Liver (tissue), 9 donors: Measurements from ENCODE around the gene CD8A. TPM values are rescaled to one million over a fixed set of nuclear protein-coding genes. Genes with fewer than 3 reads are reported as not detected.
A peak's percentile ranks its signal among the peaks of the same experiment; 100 is the strongest.

Experiments used
- DNase-seq: peaks from one replicate; pipeline ENCODE4 v3.0.0-alpha.2; 2017; ENCODE audit warnings: low spot score
- H3K27ac ChIP-seq, 2 donors: one replicate each; pipeline ENCODE4 v1.7.0; 2013; ENCODE audit warnings: inconsistent platforms in 2 of 2, low read length in 2 of 2, control low read depth in 1 of 2, low read depth in 1 of 2, mild to moderate bottlenecking in 1 of 2
- H3K27me3 ChIP-seq, 4 donors: one replicate each; pipeline versions ENCODE4 v1.6.1 to v1.7.0; 2013; ENCODE audit warnings: low read length in 3 of 4, inconsistent platforms in 1 of 4, mild to moderate bottlenecking in 1 of 4, moderate library complexity in 1 of 4; ENCODE audit not compliant: control insufficient read depth in 4 of 4, insufficient read depth in 4 of 4
- H3K36me3 ChIP-seq, 4 donors: one replicate each; pipeline versions ENCODE4 v1.6.1 to v1.7.0; 2013; ENCODE audit warnings: low read length in 3 of 4, mild to moderate bottlenecking in 3 of 4, low read depth in 1 of 4, moderate library complexity in 1 of 4; ENCODE audit not compliant: control insufficient read depth in 4 of 4, insufficient read depth in 3 of 4
- H3K4me1 ChIP-seq, 4 donors: one replicate each; pipeline versions ENCODE4 v1.6.1 to v1.7.0; 2013; ENCODE audit warnings: low read length in 3 of 4, mild to moderate bottlenecking in 3 of 4, moderate library complexity in 1 of 4; ENCODE audit not compliant: control insufficient read depth in 4 of 4, insufficient read depth in 4 of 4
- H3K4me3 ChIP-seq, 3 donors: one replicate each; pipeline versions ENCODE4 v1.6.1 to v1.7.0; 2013; ENCODE audit warnings: low read length in 3 of 3, control low read depth in 1 of 3, low read depth in 1 of 3, mild to moderate bottlenecking in 1 of 3
- H3K9ac ChIP-seq, 2 donors: one replicate each; pipeline ENCODE4 v1.7.0; 2013; ENCODE audit warnings: low read length in 2 of 2, mild to moderate bottlenecking in 2 of 2, moderate library complexity in 2 of 2, control low read depth in 1 of 2, low read depth in 1 of 2
- H3K9me3 ChIP-seq, 4 donors: one replicate each; pipeline versions ENCODE4 v1.6.1 to v1.7.0; 2013; ENCODE audit warnings: low read length in 3 of 4; ENCODE audit not compliant: control insufficient read depth in 4 of 4
- EGR1 ChIP-seq, 2 donors: IDR thresholded peaks; 2 replicates each; pipeline ENCODE4 v1.6.1; 2016 to 2018; ENCODE audit warnings: antibody characterized with exemption in 2 of 2, low read depth in 2 of 2
- FOXA1 ChIP-seq: IDR thresholded peaks from 2 replicates; pipeline ENCODE4 v1.6.1; 2016; ENCODE audit warnings: antibody characterized with exemption
- FOXA2 ChIP-seq: IDR thresholded peaks from 2 replicates; pipeline ENCODE4 v1.6.1; 2016; ENCODE audit warnings: antibody characterized with exemption
- HNF4A ChIP-seq, 2 donors: conservative IDR thresholded peaks; 2 replicates each; pipeline ENCODE4 v1.6.1; 2016; ENCODE audit warnings: antibody characterized with exemption in 2 of 2, mild to moderate bottlenecking in 2 of 2
- HNF4G ChIP-seq: IDR thresholded peaks from 2 replicates; pipeline ENCODE4 v1.6.1; 2016; ENCODE audit warnings: antibody characterized with exemption
- JUND ChIP-seq, 2 donors: IDR thresholded peaks; 2 replicates each; pipeline ENCODE4 v1.6.1; 2016; ENCODE audit warnings: antibody characterized with exemption in 2 of 2
- NR2F2 ChIP-seq: IDR thresholded peaks from 2 replicates; pipeline ENCODE4 v1.6.1; 2016; ENCODE audit warnings: antibody characterized with exemption
- RAD21 ChIP-seq, 2 donors: IDR thresholded peaks; 2 replicates each; pipeline ENCODE4 v1.6.1; 2016; ENCODE audit warnings: antibody characterized with exemption in 2 of 2, mild to moderate bottlenecking in 2 of 2
- RXRA ChIP-seq, 2 donors: IDR thresholded peaks; 2 replicates each; pipeline ENCODE4 v1.6.1; 2017 to 2018; ENCODE audit warnings: antibody characterized with exemption in 2 of 2, mild to moderate bottlenecking in 1 of 2
- SP1 ChIP-seq: IDR thresholded peaks from 2 replicates; pipeline ENCODE4 v1.6.1; 2018; ENCODE audit warnings: antibody characterized with exemption, mild to moderate bottlenecking
- TAF1 ChIP-seq: conservative IDR thresholded peaks from 2 replicates; pipeline ENCODE4 v1.6.1; 2016; ENCODE audit warnings: antibody characterized with exemption, mild to moderate bottlenecking
- YY1 ChIP-seq: IDR thresholded peaks from 2 replicates; pipeline ENCODE4 v1.6.1; 2016; ENCODE audit warnings: antibody characterized with exemption, mild to moderate bottlenecking
- WGBS: extraction: QIAGEN DNeasy Blood & Tissue Kit; methylation state at CpG from one replicate; pipeline ENCODE4 v1.1.7; 2013; 5-methylcytosine and 5-hydroxymethylcytosine counted together
- polyA plus RNA-seq, 2 donors: library from polyadenylated mRNA; stranded (reverse) in 1 of 2; unstranded in 1 of 2; fragments of 200-250 nt in 1 of 2; fragments of >200 nt in 1 of 2; fragmentation: Nextera tagmentation in 1 of 2; extraction: Ambion mirVana in 1 of 2; gene quantifications; one replicate each; pipeline versions ENCODE4 v1.2.1 to v1.2.3, GENCODE V29; 2013 to 2015
- total RNA-seq, 2 donors: library from RNA; depleted of rRNA; stranded (reverse); fragments of >200 nt; gene quantifications; one replicate each; pipeline ENCODE4 v1.2.3, GENCODE V29; 2014
- TF ChIP-seq, protein P1 (sequence below): IDR thresholded peaks from 2 replicates; pipeline ENCODE4 v1.6.1; 2016; ENCODE audit warnings: antibody characterized with exemption
- TF ChIP-seq, protein P2 (sequence below): IDR thresholded peaks from 2 replicates; pipeline ENCODE4 v1.6.1; 2016; ENCODE audit warnings: antibody characterized with exemption
- TF ChIP-seq, protein P3 (sequence below): IDR thresholded peaks from 2 replicates; pipeline ENCODE4 v1.6.1; 2016; ENCODE audit warnings: antibody characterized with exemption
- TF ChIP-seq, protein P4 (sequence below): IDR thresholded peaks from 2 replicates; pipeline ENCODE4 v1.6.1; 2016; ENCODE audit warnings: antibody characterized with exemption, mild to moderate bottlenecking
- donor health status: healthy.
- donor health status: healthy.
- donor health status: healthy.
- donor health status: healthy.
- donor health status: healthy.

The CD8A gene
- total and polyA plus RNA-seq, 4 donors: 0.42 to 1.8 (median 0.69) TPM

DNA sequence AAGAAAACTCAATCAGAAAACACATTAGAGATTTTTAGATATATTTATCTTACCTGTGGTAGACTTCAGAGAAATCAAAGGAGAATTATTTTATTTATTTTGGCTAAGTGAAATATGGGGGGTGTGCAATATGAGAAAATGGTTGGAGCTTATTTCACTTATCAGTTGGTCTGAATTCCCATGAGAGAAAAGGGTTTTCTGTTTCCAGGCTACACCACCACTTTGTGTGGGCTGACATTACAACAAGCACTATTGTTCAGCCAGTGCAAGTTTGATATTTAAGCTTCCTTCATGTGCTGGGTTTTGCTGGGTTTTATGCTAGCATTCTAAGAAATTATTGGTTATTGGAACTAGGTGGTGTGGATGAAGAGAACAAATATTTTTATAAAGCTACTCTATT, 37.1 kb downstream of the CD8A start:
- Histone ChIP-seq H3K27ac (no peak overlapping the region), H3K9me3 (peaks cover 0 to 5% (median 1%) of the 10 kb centered on the region in 4 donors), H3K9ac (no peak overlapping the region), H3K4me1 (no peaks in the 10 kb centered on the region), H3K36me3 (peaks cover 6 to 36% (median 15%) of the 10 kb centered on the region in 4 donors), H3K4me3 (no peak overlapping the region), H3K27me3 (no peaks in the 10 kb centered on the region)
- TF ChIP-seq, protein P1, sequence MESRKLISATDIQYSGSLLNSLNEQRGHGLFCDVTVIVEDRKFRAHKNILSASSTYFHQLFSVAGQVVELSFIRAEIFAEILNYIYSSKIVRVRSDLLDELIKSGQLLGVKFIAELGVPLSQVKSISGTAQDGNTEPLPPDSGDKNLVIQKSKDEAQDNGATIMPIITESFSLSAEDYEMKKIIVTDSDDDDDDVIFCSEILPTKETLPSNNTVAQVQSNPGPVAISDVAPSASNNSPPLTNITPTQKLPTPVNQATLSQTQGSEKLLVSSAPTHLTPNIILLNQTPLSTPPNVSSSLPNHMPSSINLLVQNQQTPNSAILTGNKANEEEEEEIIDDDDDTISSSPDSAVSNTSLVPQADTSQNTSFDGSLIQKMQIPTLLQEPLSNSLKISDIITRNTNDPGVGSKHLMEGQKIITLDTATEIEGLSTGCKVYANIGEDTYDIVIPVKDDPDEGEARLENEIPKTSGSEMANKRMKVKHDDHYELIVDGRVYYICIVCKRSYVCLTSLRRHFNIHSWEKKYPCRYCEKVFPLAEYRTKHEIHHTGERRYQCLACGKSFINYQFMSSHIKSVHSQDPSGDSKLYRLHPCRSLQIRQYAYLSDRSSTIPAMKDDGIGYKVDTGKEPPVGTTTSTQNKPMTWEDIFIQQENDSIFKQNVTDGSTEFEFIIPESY: no peak
- TF ChIP-seq SP1 (no peak), YY1 (no peak), RXRA (IDR thresholded peaks at IDR 0.05) (no peak), TAF1 (no peak), HNF4G (no peak), FOXA2 (no peak), JUND (IDR thresholded peaks at IDR 0.05) (no peak)
- TF ChIP-seq, protein P2, sequence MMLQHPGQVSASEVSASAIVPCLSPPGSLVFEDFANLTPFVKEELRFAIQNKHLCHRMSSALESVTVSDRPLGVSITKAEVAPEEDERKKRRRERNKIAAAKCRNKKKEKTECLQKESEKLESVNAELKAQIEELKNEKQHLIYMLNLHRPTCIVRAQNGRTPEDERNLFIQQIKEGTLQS: no peak
- TF ChIP-seq, protein P3, sequence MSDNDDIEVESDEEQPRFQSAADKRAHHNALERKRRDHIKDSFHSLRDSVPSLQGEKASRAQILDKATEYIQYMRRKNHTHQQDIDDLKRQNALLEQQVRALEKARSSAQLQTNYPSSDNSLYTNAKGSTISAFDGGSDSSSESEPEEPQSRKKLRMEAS: no peak
- TF ChIP-seq, protein P4, sequence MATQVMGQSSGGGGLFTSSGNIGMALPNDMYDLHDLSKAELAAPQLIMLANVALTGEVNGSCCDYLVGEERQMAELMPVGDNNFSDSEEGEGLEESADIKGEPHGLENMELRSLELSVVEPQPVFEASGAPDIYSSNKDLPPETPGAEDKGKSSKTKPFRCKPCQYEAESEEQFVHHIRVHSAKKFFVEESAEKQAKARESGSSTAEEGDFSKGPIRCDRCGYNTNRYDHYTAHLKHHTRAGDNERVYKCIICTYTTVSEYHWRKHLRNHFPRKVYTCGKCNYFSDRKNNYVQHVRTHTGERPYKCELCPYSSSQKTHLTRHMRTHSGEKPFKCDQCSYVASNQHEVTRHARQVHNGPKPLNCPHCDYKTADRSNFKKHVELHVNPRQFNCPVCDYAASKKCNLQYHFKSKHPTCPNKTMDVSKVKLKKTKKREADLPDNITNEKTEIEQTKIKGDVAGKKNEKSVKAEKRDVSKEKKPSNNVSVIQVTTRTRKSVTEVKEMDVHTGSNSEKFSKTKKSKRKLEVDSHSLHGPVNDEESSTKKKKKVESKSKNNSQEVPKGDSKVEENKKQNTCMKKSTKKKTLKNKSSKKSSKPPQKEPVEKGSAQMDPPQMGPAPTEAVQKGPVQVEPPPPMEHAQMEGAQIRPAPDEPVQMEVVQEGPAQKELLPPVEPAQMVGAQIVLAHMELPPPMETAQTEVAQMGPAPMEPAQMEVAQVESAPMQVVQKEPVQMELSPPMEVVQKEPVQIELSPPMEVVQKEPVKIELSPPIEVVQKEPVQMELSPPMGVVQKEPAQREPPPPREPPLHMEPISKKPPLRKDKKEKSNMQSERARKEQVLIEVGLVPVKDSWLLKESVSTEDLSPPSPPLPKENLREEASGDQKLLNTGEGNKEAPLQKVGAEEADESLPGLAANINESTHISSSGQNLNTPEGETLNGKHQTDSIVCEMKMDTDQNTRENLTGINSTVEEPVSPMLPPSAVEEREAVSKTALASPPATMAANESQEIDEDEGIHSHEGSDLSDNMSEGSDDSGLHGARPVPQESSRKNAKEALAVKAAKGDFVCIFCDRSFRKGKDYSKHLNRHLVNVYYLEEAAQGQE: no peak
- DNase-seq: no peak

DNA sequence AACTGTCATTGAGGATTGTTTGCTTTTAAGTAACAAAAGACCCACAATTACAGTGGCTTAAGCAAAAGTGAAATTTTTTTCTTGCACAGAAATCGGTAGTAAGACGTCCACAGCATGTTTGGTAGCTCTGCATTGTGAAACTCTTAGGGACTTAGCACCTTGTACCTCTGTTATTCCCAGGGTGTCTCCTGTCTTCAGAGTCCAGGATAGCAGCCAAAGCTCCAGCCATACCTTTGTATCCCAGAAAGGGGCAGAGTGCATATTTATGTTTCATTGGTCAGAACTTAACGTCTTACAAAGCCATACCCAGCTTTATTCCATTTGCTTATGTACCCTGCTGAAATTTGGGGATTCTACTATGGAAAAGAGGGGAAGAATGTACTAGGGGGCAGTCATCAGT, 37.8 kb downstream of the CD8A start:
- 83% methylated on average over 3 of the region's 3 CpGs for WGBS
- peaks cover 0 to 5% (median 1%) of the 10 kb centered on the region in 4 donors for H3K9me3 ChIP-seq
- no peaks in the 10 kb centered on the region for H3K4me1 ChIP-seq
- no peak for TF ChIP-seq RXRA (IDR thresholded peaks at IDR 0.05)
- TF ChIP-seq HNF4A (conservative IDR thresholded peaks at IDR 0.05): peak in 1 of 2 donors; percentile 5
- no peaks in the 10 kb centered on the region for H3K27me3 ChIP-seq
- H3K9ac ChIP-seq: no peak overlapping the region
- peaks cover 6 to 36% (median 15%) of the 10 kb centered on the region in 4 donors for H3K36me3 ChIP-seq
- no peak overlapping the region for H3K4me3 ChIP-seq
- no peak for DNase-seq
- no peak overlapping the region for H3K27ac ChIP-seq

DNA sequence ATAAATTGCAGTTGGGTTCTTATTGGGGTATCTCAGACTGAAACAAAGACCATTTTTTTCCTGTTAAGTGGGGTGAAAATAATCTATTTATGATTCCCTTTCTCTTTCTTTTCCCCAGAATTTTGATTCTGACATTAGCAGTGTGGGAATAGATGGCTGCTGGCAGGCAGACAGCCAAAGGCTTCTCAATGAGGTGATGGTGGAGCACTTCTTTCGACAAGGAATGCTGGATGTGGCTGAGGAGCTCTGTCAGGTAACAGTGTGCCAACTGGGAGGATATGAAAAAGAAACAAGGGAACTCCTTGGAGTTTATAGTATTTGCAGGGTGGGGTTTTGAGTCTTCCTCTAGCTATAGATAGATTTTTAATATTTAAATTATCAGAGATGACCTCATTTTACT, 38.9 kb downstream of the CD8A start:
- no peaks in the 10 kb centered on the region for H3K4me1 ChIP-seq
- no peak overlapping the region for H3K4me3 ChIP-seq
- WGBS: 95% methylated on average over 1 of the region's 1 CpG
- peaks cover 0 to 5% (median 1%) of the 10 kb centered on the region in 4 donors for H3K9me3 ChIP-seq
- peaks cover 6 to 36% (median 15%) of the 10 kb centered on the region in 4 donors for H3K36me3 ChIP-seq
- H3K9ac ChIP-seq: no peak overlapping the region
- no peak for DNase-seq
- H3K27ac ChIP-seq: no peak overlapping the region
- H3K27me3 ChIP-seq: no peaks in the 10 kb centered on the region
- TF ChIP-seq RAD21 (IDR thresholded peaks at IDR 0.05): no peak
- TF ChIP-seq EGR1 (IDR thresholded peaks at IDR 0.05; ENCODE audit: low read depth in 2 of 2): no peak
- TF ChIP-seq, protein P1: no peak
- no peak for TF ChIP-seq NR2F2
- TF ChIP-seq FOXA1: no peak
